ENCODE measurements around the gene PDPR. TPM values are rescaled to one million over a fixed set of nuclear protein-coding genes. Genes with fewer than 3 reads are reported as not detected.
"Not testable (repeated sequence)": the region's sequence is repeated elsewhere in the genome, so short reads cannot be mapped to it uniquely, and the experiment has no call there.

PDPR gene
- 10 to 100 TPM; 22.6 to 37.5 TPM for total RNA-seq
- long read RNA-seq, partial matches to known transcripts = 2 of 22 reads
- long read RNA-seq, other reads (novel, unspliced or antisense) = 20 of 22 reads

GRCh38 chr16:70113982-70114826 lies at the start of gene PDPR:
Gene PDPR (plus strand): TSS chr16:70114332. CDS start chr16:70120493, 6,161 bp downstream.
- ATAC-seq (peak; percentile 96), DNase-seq (peak; percentile 95 to 97)
- intact Hi-C loops (cut with DNase I, micrococcal nuclease) = not testable (repeated sequence)

- ATAC-seq = peak; percentile 49
- peak; percentile 81 to 86 for DNase-seq
- intact Hi-C loops (cut with DNase I, micrococcal nuclease) = not testable (repeated sequence)
Observed at GRCh38 chr16:70064841-70065370, 49.2 kb upstream of the PDPR start.

DNA sequence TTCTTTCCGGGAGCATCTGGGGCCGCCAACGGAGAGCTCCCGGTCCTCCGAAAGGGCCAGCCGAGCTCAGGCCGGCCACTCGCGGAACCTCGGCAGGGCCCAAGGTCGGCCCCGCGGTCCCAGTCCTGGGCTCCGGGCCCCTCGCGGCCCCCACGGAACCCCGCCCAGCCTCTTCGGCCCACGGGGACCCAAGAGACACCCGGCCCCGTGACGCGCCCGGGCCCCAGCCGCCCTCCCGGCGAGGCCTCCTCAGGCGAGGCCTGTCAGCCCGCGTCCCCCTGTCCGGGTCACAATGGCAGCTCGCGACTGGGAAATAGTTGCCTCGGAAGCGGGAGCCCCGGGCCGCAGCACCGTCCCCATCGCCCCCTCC lies 48.8 kb upstream of the PDPR start:
- intact Hi-C loops (cut with DNase I, micrococcal nuclease); DNase-seq: not testable (repeated sequence)
- peak; percentile 19 for ATAC-seq

- ATAC-seq (peak; percentile 86), DNase-seq (peak; percentile 90 to 98)
- intact Hi-C loops (cut with DNase I, micrococcal nuclease) = not testable (repeated sequence)
Observed at GRCh38 chr16:70065746-70066658, 48.1 kb upstream of the PDPR start.

GRCh38 chr16:70066751-70067150 lies 47.4 kb upstream of the PDPR start:
- intact Hi-C loops (cut with DNase I, micrococcal nuclease) = not testable (repeated sequence)
- peak; percentile 29 to 45 for DNase-seq
- peak; percentile 15 for ATAC-seq

- intact Hi-C loops (cut with DNase I, micrococcal nuclease); DNase-seq; ATAC-seq: not testable (repeated sequence)
Observed at GRCh38 chr16:70079081-70079480, 35.1 kb upstream of the PDPR start.

GRCh38 chr16:70081219-70081618 lies 32.9 kb upstream of the PDPR start:
- intact Hi-C loops (cut with DNase I, micrococcal nuclease); DNase-seq; ATAC-seq: not testable (repeated sequence)

GRCh38 chr16:70083931-70084330 lies 30.2 kb upstream of the PDPR start:
- ATAC-seq; intact Hi-C loops (cut with DNase I, micrococcal nuclease): not testable (repeated sequence)

DNA sequence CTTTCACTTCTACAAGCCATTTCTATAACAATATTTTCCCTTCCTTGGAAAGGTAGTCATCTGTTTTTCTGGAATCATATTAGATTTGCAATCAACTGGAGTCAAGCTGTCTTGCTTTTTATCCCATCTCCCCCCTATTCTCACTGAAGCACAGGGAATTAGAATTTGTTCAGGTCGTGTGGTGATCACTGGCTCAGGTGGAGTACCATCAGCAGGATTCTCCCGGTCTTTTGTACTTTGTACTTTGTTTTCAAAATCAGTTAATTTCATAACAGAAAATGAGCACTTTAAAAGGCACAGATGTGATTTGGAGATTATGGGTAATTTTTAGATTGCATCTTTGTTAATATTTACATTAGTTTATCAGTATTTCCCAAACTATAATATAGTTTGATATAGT lies 26.0 kb upstream of the PDPR start:
- DNase-seq; ATAC-seq; intact Hi-C loops (cut with DNase I, micrococcal nuclease): not testable (repeated sequence)

More at GRCh38 chr16:70083931-70084330, 30.2 kb upstream of the PDPR start:
- DNase-seq = not testable (repeated sequence)

DNA sequence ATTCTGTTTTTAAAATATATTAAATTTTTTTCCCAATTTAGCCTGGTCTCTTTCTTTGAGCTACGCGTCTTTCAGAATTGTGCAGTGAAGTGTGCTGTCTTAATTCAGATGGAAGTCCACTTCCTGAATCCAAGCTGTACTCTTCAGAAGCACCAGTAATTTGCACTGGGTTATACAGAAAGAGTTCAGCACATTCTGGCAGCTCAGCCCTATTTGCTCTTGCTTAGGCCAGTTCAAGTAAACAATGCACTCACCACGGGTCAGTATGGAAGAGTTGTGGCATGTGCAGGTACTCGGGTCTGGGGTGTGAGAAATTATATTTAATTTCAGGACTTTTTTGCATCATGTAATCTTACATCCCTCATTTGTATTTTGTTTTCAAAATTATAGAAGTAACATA lies 25.3 kb upstream of the PDPR start:
- ATAC-seq; intact Hi-C loops (cut with DNase I, micrococcal nuclease); DNase-seq: not testable (repeated sequence)

DNA sequence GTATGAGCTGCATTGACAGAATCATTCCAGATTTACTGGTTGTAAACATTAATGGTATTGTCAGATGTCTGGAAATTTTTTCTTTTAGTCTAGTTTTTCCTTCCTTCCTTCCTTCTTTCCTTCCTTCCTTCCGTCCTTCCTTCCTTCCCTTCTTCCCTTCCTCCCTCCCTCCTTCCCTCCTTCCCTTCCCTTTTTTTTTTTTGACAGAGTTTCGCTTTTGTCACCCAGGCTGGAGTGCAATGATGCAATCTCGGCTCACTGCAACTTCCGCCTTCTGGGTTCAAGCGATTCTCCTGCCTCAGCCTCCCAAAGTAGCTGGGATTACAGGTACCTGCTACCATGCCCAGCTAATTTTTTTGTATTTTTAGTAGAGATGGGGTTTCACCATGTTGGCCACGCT lies 24.8 kb upstream of the PDPR start:
- intact Hi-C loops (cut with DNase I, micrococcal nuclease); DNase-seq; ATAC-seq: not testable (repeated sequence)

GRCh38 chr16:70091104-70091503 lies 23.0 kb upstream of the PDPR start:
- intact Hi-C loops (cut with DNase I, micrococcal nuclease) = not testable (repeated sequence)
- DNase-seq (peak; percentile 45 to 61), ATAC-seq (peak; percentile 93)

- ATAC-seq; DNase-seq; intact Hi-C loops (cut with DNase I, micrococcal nuclease): not testable (repeated sequence)
Observed at GRCh38 chr16:70094096-70094495, 20.0 kb upstream of the PDPR start.

GRCh38 chr16:70109583-70110279 lies 4.4 kb upstream of the PDPR start:
- ATAC-seq; DNase-seq; intact Hi-C loops (cut with DNase I, micrococcal nuclease): not testable (repeated sequence)

- DNase-seq; ATAC-seq; intact Hi-C loops (cut with DNase I, micrococcal nuclease): not testable (repeated sequence)
Observed at GRCh38 chr16:70112162-70112561, 2.0 kb upstream of the PDPR start.

- ATAC-seq = peak; percentile 33
- DNase-seq; intact Hi-C loops (cut with DNase I, micrococcal nuclease): not testable (repeated sequence)
Observed at GRCh38 chr16:70113599-70113981, 542 bp upstream of the PDPR start.

DNA sequence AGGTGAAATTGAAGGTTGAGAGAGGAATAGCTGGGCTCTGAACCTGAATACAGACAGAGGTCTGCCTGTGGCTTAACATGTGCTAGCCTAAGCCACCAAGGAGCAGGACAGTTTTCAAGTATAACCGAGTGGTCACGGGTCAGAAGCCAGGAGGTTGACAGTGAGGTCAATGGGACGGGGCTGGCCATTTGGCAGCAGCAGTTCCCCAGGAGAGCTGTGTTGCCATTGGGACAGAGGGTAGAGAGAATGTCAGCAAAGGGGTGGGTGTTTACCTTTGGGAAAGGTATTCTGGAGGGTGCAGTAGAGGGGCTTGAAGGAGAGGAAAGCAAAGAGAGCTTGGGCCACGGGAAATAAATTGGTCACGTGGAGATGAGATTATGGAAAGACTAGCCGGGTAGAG lies 4.2 kb downstream of the PDPR start:
- intact Hi-C loops (cut with DNase I, micrococcal nuclease); DNase-seq; ATAC-seq: not testable (repeated sequence)

- DNase-seq; intact Hi-C loops (cut with DNase I, micrococcal nuclease); ATAC-seq: not testable (repeated sequence)
Observed at GRCh38 chr16:70118776-70119175, 4.6 kb downstream of the PDPR start.

Measured in left colon (tissue), 2 donors.